Measurements from ENCODE around the gene PUS10.
"Not testable (repeated sequence)": the region's sequence is repeated elsewhere in the genome, so short reads cannot be mapped to it uniquely, and the experiment has no call there.

- not testable (repeated sequence) for TF ChIP-seq EZH2 (IDR thresholded peaks at IDR 0.05; ENCODE audit: insufficient read depth, poor library complexity, severe bottlenecking); EZH2phosphoT487 (IDR thresholded peaks at IDR 0.05; ENCODE audit: insufficient read depth, low read depth)
Measured at GRCh38 chr2:60987656-60988055, 30.4 kb downstream of the PUS10 start.
